HG02943 (cell line): ENCODE data around the gene GRK5.
"Not testable (repeated sequence)": the region's sequence is repeated elsewhere in the genome, so short reads cannot be mapped to it uniquely, and the experiment has no call there.

ENCODE experiments used
- ATAC-seq: cut with Tn5 transposase; IDR thresholded peaks from one replicate; pipeline ENCODE4 v1.9.1; 2021; ENCODE audit warnings: mild to moderate bottlenecking, low read depth, moderate library complexity; ENCODE audit not compliant: unreplicated experiment

Gene GRK5

DNA sequence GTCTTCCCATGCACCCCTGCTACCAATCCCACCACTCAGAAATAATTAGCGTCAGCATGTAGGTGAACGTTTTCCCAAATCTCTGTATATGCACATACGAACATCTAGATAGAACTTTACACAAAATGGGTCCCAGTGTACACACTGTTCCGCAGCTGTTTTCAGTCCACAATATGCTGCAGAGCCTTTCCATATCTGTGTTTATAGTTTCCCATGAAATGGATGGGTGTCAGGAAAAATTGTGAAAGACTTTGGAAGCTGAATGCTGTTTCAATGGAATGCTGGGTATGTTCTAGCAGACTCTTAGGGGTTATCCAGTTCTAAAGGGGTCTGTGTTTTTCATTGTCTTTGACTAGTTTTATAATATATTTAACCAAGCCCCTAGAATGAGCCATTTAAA lies 13.8 kb downstream of the GRK5 start:
- no peak for ATAC-seq

DNA sequence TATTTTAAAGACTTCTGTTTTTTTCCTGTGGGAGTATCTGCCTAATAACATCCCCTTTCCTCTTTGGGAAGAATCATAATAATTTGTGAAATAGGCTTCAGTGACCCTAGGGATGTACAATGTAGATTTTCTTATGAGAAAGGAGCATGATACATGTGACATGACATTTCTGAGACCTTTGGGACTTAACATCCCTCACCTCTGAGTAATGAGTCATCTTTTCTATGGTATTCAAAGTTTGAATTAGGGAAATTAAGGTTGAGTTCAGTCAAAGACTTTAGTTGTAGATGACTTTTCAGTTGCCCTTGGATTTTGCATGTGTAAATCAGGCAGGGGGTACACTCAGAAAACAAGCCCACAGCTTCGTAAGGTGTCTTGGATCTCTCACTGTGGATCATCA lies 14.3 kb downstream of the GRK5 start:
- no peak for ATAC-seq

DNA sequence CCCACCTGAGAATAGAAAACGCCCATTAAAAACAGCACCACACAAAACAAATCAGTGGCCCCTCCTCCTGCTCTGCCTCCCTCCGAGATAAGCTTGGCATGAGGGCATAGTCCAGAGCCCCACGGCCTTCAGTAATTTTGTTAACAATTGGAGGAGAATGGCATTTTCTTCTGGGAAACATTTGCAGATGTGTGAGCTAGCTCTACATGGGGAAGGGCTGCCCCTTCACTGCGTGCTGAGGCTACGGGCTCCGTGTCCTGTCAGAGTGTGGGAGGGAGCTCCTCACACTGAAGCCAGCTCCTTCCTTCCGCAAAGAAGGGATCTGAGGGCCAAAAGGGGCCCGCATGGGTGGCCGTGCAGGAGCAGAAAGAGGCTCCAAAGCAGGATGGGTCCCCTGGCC lies 15.2 kb downstream of the GRK5 start:
- no peak for ATAC-seq

DNA sequence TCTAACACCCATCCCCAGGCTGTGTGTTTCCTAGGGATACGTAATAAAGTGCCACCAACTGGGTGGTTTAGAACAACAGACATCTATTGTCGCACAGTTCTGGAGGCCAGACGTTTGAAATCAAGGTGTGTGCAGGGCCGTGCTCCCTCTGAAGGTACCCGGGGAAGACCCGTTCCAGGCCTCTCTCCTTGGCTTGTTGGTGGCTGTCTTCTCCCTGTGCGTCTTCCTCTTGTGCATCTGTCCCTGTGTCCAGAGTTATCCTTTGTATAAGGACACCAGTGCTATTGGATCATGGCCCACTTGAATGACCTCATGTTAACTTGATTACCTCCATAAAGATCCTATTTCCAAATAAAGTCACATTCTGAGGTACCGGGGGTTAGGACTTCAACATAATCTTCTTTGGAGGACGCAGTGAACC lies 15.6 kb downstream of the GRK5 start:
- ATAC-seq, result no peak

DNA sequence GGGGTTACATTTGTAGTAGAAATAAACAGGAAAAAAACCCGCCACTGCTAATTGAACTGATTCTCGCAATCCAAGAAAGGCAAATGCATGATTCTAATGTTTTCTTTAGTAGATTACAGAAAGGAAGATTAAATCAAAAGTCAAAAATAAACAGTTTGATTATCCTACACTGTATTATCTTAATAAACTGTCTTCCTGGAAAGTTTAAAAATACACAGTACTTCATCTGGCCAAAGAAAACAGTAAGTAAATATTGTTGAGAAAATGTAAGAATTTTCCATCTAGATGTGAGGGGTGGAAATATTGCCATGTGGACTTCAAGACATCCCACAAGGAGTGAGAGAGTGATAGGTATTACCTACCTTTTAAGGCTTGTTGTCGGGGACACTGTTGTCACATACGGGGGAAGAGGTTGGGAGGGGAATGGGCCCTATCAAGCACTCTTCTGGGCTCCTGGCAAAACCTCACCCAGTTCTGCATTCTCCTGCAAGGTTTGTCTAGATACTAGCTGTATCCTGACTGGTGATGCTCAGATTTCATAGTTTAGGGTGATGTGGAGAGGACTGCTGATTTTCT lies 17.8 kb downstream of the GRK5 start:
- ATAC-seq, result no peak

DNA sequence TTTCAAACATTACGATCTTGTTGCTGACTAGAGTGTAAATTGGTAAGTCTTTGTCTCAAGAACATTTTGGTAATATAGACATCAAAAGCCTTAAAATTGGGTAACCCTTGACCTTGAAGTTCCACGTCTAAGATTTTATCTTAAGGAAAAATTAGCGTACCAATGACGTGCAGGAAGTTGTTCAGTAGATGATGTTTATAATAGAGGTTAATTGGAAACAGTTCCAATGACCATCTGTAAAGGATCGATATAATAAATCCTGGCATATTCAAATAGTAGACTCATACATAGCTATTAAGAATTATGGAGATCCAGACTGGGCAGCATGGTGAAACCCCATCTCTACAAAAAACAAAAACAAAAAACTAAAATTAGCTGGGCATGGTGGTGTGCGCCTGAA lies 20.5 kb downstream of the GRK5 start:
- no peak for ATAC-seq

DNA sequence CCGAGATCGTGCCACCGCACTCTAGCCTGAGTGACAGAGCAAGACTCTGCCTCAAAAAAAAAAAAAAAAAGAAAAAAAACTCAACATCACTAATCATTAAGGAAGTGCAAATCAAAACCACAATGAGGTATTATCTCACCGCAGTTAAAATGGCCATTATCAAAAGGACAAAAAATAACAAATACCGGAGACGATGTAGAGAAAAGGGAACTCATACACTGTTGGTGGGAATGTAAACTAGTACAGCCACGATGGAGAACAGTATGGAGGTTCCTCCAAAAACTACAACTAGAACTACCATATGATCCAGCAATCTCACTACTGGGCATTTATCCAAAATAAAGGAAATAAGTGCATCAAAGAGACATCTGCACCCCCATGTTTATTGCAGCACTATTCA lies 24.3 kb downstream of the GRK5 start:
- no peak for ATAC-seq

DNA sequence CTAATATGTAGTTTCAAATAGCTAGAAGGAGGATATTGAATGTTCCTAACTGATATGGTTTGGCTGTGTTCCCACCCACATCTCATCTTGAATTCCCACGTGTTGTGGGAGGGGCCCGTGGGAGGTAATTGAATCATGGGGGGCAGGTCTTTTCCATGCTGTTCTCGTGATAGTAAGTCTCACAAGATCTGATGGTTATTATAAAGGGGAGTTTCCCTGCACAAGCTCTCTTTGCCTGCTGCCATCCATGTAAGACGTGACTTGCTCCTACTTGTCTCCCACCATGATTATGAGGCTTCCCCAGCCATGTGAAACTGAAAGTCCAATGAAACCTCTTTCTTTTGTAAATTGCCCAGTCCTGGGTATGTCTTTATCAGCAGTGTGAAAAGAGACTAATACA lies 25.1 kb downstream of the GRK5 start:
- ATAC-seq, result not testable (repeated sequence)

DNA sequence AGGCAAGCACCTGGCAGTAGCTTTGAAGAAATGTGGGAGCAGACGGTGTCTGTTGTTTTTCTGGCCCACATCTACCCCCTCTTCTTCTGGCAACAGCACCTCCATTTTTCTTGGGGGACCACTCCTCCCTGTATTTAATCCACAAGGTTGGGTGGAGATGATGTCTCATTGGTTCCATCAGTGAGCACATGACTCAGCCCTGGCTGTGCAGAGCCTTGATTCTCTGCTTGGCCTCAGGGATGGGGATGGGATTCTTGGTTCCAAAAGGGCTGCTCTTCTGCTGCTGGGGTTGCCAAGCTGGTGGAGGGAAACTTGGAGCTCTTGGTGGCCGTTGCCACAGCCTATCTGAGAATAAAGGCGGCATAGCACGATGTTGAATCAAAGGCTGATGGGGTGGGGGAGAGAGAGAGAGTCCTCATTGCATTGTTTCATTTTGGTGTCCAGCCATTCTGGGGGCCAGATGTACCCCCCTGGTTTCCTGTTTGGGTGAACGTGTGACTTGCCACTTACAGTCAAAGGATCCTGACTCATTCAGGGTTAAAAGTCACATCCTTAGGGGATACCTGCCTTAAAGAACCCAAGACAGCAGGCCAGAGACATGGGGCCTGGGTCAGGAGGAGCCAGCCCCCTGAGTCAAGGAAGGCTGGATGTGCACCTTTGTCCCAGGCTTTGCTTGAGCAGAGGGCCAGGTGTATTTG lies 25.9 kb downstream of the GRK5 start:
- ATAC-seq, result no peak

DNA sequence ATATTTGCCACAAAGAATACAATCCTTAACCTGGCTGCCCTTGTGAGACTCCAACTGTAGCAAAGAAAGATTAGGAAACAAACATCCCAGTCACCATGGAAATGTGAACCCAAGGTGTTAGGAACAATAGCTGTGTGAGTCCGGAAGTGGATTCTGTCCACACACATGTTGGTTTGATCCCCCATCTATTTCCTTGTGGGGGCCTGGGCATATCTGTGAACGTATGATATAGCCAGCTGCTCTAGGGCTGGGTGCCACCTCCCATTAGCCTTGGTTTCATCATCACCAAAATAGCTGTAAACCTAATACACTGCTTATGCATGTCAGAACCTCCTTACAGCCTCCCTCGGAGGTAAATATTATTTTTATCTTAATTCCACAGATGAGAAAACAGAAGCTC lies 26.4 kb downstream of the GRK5 start:
- no peak for ATAC-seq

DNA sequence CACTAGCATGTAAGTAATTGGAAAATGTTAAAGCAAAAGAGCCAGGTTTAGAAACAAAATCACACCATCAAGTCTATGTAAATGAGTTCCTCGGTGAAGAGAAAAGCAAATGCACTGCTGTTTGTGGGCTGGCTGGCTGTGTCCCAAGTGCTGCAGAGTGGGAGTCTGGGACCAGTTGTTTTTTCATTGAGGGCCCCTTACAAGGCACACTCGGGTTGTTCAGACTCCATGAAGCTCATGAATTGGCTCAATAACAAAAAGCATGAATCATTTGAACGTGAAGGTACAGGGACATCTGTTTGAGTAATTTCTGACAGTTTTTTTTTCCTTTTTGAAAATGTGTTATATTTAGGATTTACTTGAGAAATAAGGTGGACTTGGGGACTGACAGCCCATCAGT lies 28.0 kb downstream of the GRK5 start:
- ATAC-seq, result no peak

DNA sequence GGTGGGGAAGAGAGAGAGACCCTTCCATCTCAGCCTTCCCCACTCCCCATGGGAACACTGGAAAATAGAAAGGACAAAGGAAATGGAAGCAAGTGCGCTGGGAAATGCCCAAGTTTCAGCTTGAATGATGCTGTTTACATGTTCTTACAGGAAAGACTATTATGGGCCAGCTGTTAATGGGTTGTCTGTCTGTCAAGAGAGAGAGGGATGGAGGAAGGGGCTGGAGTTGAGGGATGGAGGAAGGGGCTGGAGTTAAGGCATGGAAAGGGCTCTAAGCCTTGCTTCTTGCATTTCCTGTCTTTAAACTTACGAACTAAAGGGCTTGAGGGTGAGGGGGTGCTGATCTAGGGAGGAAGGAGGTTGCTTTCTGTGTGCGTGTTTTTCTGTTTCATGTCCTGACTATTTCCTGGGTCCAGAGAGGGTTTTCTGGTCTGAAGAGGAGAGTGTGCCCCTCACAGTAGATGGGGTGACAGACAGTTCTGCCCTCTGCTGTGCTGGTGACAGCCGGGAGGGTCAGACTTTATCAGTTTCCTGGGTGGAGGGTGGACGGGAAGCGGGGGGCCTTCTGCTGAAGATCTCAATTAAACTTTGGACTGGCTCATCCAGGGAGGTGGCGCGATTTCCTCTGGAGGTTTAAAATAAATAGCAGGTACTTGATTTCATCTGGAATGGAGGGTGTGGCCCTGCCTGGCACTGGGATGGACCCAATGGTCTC lies 30.5 kb downstream of the GRK5 start:
- no peak for ATAC-seq

DNA sequence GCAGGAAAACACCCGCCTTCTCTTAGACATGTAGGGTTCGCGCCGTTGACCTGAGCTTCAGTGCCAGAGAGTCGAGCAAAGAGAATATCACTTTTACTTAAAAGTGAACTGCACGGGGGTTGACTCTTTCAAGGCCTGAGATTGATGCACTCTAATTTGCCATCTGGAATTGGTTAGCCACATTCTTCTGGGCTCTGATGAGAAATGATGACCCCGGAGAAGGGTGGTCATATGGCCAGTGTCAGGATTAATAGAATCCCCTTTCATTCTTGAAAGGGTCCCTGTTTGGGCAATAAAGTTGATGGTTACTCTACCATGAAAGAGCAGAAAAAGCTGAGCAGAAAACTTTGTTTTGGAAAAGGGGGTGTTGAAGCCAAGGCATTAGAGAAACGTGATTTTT lies 31.2 kb downstream of the GRK5 start:
- no peak for ATAC-seq

DNA sequence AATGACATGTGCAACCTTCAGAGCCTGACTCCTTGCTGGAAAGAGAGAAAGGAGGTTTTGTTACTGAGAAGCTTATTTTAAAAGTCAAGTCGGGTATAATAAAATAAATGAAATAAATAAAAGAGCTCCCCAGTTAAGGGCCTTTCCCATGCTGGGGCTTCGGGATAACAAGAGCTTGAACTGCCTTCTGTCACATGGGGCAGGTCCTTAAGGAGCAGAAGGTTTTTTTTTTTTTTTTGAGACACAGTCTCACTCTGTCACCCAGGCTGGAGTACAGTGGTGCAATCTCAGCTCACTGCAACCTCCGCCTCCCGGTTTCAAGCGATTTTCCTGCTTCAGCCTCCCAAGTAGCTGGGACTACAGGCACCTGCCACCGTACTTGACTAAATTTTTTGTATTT lies 31.6 kb downstream of the GRK5 start:
- not testable (repeated sequence) for ATAC-seq

DNA sequence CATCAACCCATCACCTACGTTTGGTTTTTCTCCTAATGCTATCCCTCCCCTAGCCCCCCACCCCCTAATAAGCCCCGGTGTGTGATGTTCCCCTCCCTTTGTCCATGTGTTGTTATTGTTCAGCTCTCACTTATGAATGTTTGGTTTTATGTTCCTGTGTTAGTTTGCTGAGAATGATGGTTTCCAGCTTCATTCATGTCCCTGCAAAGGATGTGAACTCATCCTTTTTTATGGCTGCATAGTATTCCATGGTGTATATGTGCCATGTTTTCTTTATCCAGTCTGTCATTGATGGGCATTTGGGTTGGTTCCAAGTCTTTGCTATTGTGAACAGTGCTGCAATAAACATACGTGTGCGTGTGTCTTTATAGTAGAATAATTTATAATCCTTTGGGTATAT lies 32.3 kb downstream of the GRK5 start:
- not testable (repeated sequence) for ATAC-seq

DNA sequence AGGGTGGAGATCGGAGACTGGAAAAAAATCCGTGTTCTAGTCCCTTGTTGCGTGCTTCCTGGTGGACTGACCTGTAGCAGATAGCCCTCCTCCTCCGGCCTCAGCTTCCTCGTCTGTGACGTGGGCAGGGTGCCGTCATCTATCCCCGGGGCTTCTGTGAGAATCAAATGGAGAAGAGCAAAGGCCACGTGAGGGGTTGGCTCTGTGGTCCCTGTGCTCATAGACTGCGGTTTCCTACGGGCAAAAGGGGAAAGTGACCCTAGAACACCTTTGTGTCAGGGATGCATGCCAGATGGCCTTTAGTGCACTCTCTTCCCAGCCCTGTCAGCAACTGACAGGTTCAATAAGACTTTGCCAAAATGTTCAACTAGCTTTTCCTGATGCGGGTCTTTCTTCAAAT lies 33.7 kb downstream of the GRK5 start:
- no peak for ATAC-seq

DNA sequence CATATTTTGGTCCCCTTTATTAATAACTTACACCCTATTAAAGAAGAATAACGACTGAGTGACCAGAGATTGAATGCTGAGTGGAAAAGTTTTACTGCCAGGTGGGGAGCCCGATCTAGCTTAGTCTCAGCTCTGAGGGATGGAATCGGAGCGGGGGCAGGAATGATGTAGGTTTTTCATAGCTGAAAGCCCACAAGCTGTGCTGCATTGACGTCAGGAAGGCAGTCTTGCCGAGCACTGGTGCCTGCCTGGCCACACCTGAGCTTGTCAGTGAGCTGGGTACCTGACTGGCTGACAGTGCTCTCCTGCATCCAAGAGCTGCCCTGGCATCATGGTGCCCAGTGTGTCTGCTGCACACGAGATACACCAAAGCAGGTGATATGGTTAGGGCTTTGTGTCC lies 34.8 kb downstream of the GRK5 start:
- ATAC-seq, result no peak

DNA sequence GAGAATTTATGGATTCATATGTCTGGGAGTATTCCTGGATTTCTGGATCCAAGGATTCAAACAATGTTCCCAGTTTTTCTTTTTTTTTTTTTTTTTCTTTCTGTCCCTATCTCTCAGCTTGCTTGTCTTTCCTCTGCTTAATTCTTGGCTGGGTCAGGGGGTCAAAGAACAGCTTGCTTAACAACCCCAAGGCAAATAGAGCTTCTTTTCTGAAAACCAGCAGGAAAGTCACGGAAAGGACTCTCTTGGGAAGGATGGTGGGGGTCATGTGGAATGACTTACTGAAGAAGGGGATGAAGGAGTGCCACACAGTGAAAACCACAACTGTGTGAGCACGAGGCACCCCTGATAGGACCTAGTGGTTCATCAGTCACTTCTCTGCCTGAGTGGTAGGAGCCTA lies 36.1 kb downstream of the GRK5 start:
- no peak for ATAC-seq

DNA sequence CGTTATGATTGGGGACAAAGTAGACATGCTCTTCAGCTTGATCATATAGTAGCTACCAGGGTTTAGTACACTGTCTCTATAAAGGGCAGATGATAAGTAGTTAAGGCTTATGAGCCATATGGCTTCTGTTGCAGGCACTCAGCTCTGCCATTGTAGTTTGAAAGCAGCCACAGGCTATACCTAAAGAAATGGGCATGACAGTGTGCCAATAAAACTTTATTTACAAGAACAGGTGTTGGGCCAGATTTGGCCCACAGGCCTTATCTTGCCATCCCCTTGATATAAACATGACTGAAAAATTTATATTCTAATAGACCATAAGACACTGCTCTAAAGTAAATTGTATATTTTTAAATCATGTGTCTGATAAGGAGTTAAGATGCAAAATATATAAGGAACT lies 36.6 kb downstream of the GRK5 start:
- ATAC-seq, result no peak

DNA sequence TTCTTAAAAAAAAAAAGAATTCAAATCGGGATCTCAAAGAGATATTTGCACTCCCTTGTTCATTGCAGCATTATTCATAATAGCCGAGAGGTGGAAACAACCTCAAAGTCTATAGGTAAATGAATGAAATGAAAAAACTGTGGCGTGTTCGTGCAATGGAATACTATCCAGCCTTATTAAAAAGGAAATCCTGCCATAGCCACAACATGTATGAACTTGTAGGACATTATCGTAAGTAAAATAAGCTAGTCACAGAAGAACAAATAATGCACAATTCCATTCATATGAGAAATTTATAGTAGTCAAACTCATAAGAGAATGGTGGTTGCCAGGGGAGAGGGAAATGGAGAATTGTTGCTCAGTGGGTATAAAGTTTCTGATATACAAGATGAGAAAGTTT lies 37.9 kb downstream of the GRK5 start:
- no peak for ATAC-seq

DNA sequence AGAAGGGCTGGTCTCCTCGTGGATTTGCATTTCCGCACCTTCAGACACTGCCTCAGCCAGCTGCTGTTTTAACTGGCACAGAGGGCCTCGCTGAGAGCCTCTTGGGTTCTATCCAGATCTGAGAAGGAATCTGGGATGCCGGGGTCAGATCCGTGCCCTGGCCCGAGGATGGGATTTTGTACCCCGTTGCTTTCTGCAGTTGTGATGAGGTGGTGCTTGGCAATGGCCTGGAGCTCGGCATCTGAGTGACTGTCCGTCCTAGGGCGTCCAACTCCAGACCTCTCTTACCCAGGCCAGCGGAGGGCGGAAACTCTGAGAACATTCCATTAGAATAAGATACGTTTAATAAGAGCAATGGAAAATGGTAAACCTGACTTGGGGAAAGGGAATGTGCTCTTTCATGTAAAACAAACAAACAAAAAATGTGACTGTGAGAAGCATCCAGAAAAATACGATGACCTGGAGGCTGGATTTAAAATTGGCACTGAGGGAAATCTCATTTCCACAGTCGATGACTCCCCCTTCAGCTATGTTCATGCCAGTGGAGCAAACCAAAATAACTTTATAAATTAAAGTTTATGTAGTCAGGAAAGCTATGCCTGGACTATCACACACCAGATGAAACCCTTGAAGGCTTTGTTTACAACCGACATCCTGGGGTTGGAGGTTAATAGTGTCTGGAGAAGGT lies 39.6 kb downstream of the GRK5 start:
- no peak for ATAC-seq

DNA sequence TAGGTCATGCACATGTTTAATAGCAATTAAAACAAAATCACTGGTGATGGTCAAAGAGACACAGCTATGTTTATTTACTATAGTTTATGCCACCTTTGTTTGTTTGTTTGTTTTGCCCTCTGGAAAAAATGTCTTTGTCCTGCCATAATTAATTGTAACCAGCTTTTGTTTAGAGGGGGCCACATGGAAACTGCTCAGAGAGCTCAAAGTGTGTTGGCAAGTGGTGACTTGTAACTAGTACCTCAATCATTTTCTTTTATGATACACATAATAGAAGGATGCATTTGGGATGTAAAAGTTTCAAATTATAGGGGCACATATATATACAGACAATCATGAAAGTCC lies 40.2 kb downstream of the GRK5 start:
- no peak for ATAC-seq
